Liver (tissue), 9 donors: Measurements from ENCODE around the gene FYCO1. TPM values are rescaled to one million over a fixed set of nuclear protein-coding genes. Genes with fewer than 3 reads are reported as not detected.

Experiments used
- DNase-seq: peaks from one replicate; pipeline ENCODE4 v3.0.0-alpha.2; 2017; ENCODE audit warnings: low spot score
- H3K27ac ChIP-seq, 2 donors: one replicate each; pipeline ENCODE4 v1.7.0; 2013; ENCODE audit warnings: inconsistent platforms in 2 of 2, low read length in 2 of 2, control low read depth in 1 of 2, low read depth in 1 of 2, mild to moderate bottlenecking in 1 of 2
- H3K27me3 ChIP-seq, 4 donors: one replicate each; pipeline versions ENCODE4 v1.6.1 to v1.7.0; 2013; ENCODE audit warnings: low read length in 3 of 4, inconsistent platforms in 1 of 4, mild to moderate bottlenecking in 1 of 4, moderate library complexity in 1 of 4; ENCODE audit not compliant: control insufficient read depth in 4 of 4, insufficient read depth in 4 of 4
- H3K36me3 ChIP-seq, 4 donors: one replicate each; pipeline versions ENCODE4 v1.6.1 to v1.7.0; 2013; ENCODE audit warnings: low read length in 3 of 4, mild to moderate bottlenecking in 3 of 4, low read depth in 1 of 4, moderate library complexity in 1 of 4; ENCODE audit not compliant: control insufficient read depth in 4 of 4, insufficient read depth in 3 of 4
- H3K4me1 ChIP-seq, 4 donors: one replicate each; pipeline versions ENCODE4 v1.6.1 to v1.7.0; 2013; ENCODE audit warnings: low read length in 3 of 4, mild to moderate bottlenecking in 3 of 4, moderate library complexity in 1 of 4; ENCODE audit not compliant: control insufficient read depth in 4 of 4, insufficient read depth in 4 of 4
- H3K4me3 ChIP-seq, 3 donors: one replicate each; pipeline versions ENCODE4 v1.6.1 to v1.7.0; 2013; ENCODE audit warnings: low read length in 3 of 3, control low read depth in 1 of 3, low read depth in 1 of 3, mild to moderate bottlenecking in 1 of 3
- H3K9ac ChIP-seq, 2 donors: one replicate each; pipeline ENCODE4 v1.7.0; 2013; ENCODE audit warnings: low read length in 2 of 2, mild to moderate bottlenecking in 2 of 2, moderate library complexity in 2 of 2, control low read depth in 1 of 2, low read depth in 1 of 2
- H3K9me3 ChIP-seq, 4 donors: one replicate each; pipeline versions ENCODE4 v1.6.1 to v1.7.0; 2013; ENCODE audit warnings: low read length in 3 of 4; ENCODE audit not compliant: control insufficient read depth in 4 of 4
- CTCF ChIP-seq: fragments of 150-350 bp; IDR thresholded peaks from 2 replicates; pipeline ENCODE4 v1.5.1; 2017; ENCODE audit warnings: improper control_type of control experiment, low read depth, low read length; ENCODE audit not compliant: missing input control
- FOXA1 ChIP-seq: IDR thresholded peaks from 2 replicates; pipeline ENCODE4 v1.6.1; 2016; ENCODE audit warnings: antibody characterized with exemption
- GABPA ChIP-seq, 2 donors: IDR thresholded peaks in 1 of 2; conservative IDR thresholded peaks in 1 of 2; 2 replicates each; pipeline ENCODE4 v1.6.1; 2016; ENCODE audit warnings: antibody characterized with exemption in 2 of 2, mild to moderate bottlenecking in 1 of 2, moderate library complexity in 1 of 2
- HNF4A ChIP-seq, 2 donors: conservative IDR thresholded peaks; 2 replicates each; pipeline ENCODE4 v1.6.1; 2016; ENCODE audit warnings: antibody characterized with exemption in 2 of 2, mild to moderate bottlenecking in 2 of 2
- HNF4G ChIP-seq: IDR thresholded peaks from 2 replicates; pipeline ENCODE4 v1.6.1; 2016; ENCODE audit warnings: antibody characterized with exemption
- MAX ChIP-seq: IDR thresholded peaks from 2 replicates; pipeline ENCODE4 v1.6.1; 2016; ENCODE audit warnings: antibody characterized with exemption
- NR2F2 ChIP-seq: IDR thresholded peaks from 2 replicates; pipeline ENCODE4 v1.6.1; 2016; ENCODE audit warnings: antibody characterized with exemption
- REST ChIP-seq: IDR thresholded peaks from 2 replicates; pipeline ENCODE4 v1.6.1; 2016; ENCODE audit warnings: antibody characterized with exemption, mild to moderate bottlenecking
- SP1 ChIP-seq: IDR thresholded peaks from 2 replicates; pipeline ENCODE4 v1.6.1; 2018; ENCODE audit warnings: antibody characterized with exemption, mild to moderate bottlenecking
- TAF1 ChIP-seq: conservative IDR thresholded peaks from 2 replicates; pipeline ENCODE4 v1.6.1; 2016; ENCODE audit warnings: antibody characterized with exemption, mild to moderate bottlenecking
- YY1 ChIP-seq: IDR thresholded peaks from 2 replicates; pipeline ENCODE4 v1.6.1; 2016; ENCODE audit warnings: antibody characterized with exemption, mild to moderate bottlenecking
- WGBS: extraction: QIAGEN DNeasy Blood & Tissue Kit; methylation state at CpG from one replicate; pipeline ENCODE4 v1.1.7; 2013; 5-methylcytosine and 5-hydroxymethylcytosine counted together
- polyA plus RNA-seq, 2 donors: library from polyadenylated mRNA; stranded (reverse) in 1 of 2; unstranded in 1 of 2; fragments of 200-250 nt in 1 of 2; fragments of >200 nt in 1 of 2; fragmentation: Nextera tagmentation in 1 of 2; extraction: Ambion mirVana in 1 of 2; gene quantifications; one replicate each; pipeline versions ENCODE4 v1.2.1 to v1.2.3, GENCODE V29; 2013 to 2015
- total RNA-seq, 2 donors: library from RNA; depleted of rRNA; stranded (reverse); fragments of >200 nt; gene quantifications; one replicate each; pipeline ENCODE4 v1.2.3, GENCODE V29; 2014
- donor health status: healthy.
- donor health status: healthy.
- donor health status: healthy.
- donor health status: healthy.
- donor health status: healthy.

Gene FYCO1
- total and polyA plus RNA-seq, 4 donors = 3.0 to 17.1 (median 10.2) TPM

- Histone ChIP-seq H3K9me3 (no peaks in the 10 kb centered on the region), H3K27me3 (no peaks in the 10 kb centered on the region), H3K4me3 (no peak overlapping the region), H3K27ac (no peak overlapping the region), H3K9ac (no peak overlapping the region), H3K36me3 (peaks cover 0 to 47% (median 17%) of the 10 kb centered on the region in 4 donors), H3K4me1 (no peaks in the 10 kb centered on the region)
- no peak for DNase-seq
- WGBS = 75% methylated on average over 1 of the region's 1 CpG
- TF ChIP-seq GABPA (IDR thresholded peaks at IDR 0.05 in 1 of 2, conservative IDR thresholded peaks at IDR 0.05 in 1 of 2) = no peak
- TF ChIP-seq NR2F2 = no peak
- no peak for TF ChIP-seq YY1
- TF ChIP-seq MAX = no peak
- TF ChIP-seq REST = no peak
- TF ChIP-seq SP1 = no peak
Measured at GRCh38 chr3:45946307-45946706, 49.3 kb downstream of the FYCO1 start.

GRCh38 chr3:45944830-45945620, 50.6 kb downstream of the FYCO1 start:
- Histone ChIP-seq H3K27ac (no peak overlapping the region), H3K27me3 (no peaks in the 10 kb centered on the region), H3K36me3 (peaks cover 0 to 38% (median 15%) of the 10 kb centered on the region in 4 donors), H3K9ac (no peak overlapping the region), H3K9me3 (no peaks in the 10 kb centered on the region), H3K4me3 (no peak overlapping the region), H3K4me1 (no peaks in the 10 kb centered on the region)
- no peak for TF ChIP-seq HNF4G
- TF ChIP-seq FOXA1 = no peak
- TF ChIP-seq HNF4A (conservative IDR thresholded peaks at IDR 0.05) = no peak
- TF ChIP-seq CTCF = no peak
- no peak for TF ChIP-seq GABPA (IDR thresholded peaks at IDR 0.05 in 1 of 2, conservative IDR thresholded peaks at IDR 0.05 in 1 of 2)
- TF ChIP-seq TAF1 = no peak
- 95% methylated on average over 5 of the region's 5 CpGs for WGBS
- DNase-seq = no peak
